T-helper 1 cell treated with Interleukin-12 subunit alpha and Interleukin-12 subunit beta and Interleukin-4 antibody, amounts not matched to agents 30 μg/mL and 1 μg/mL, for 36 hours (primary cell): Measurements from ENCODE around the gene ZNF688.
"Not testable (repeated sequence)": the region's sequence is repeated elsewhere in the genome, so short reads cannot be mapped to it uniquely, and the experiment has no call there.

Experiments used
- H3K27ac Mint-ChIP-seq: one replicate; pipeline ENCODE4 v1.8.0; 2021; ENCODE audit warnings: mild to moderate bottlenecking, mixed read lengths
- H3K27me3 Mint-ChIP-seq: one replicate; pipeline ENCODE4 v1.8.0; 2021; ENCODE audit warnings: low read depth, mixed read lengths
- H3K36me3 Mint-ChIP-seq: one replicate; pipeline ENCODE4 v1.8.0; 2021; ENCODE audit warnings: low read depth, mixed read lengths
- H3K4me1 Mint-ChIP-seq: one replicate; pipeline ENCODE4 v1.8.0; 2021; ENCODE audit warnings: low read depth, mixed read lengths
- H3K4me3 Mint-ChIP-seq: one replicate; pipeline ENCODE4 v1.8.0; 2021; ENCODE audit warnings: mild to moderate bottlenecking, moderate library complexity, mixed read lengths
- H3K9me3 Mint-ChIP-seq: one replicate; pipeline ENCODE4 v1.8.0; 2021; ENCODE audit warnings: mixed read lengths

Gene ZNF688

DNA sequence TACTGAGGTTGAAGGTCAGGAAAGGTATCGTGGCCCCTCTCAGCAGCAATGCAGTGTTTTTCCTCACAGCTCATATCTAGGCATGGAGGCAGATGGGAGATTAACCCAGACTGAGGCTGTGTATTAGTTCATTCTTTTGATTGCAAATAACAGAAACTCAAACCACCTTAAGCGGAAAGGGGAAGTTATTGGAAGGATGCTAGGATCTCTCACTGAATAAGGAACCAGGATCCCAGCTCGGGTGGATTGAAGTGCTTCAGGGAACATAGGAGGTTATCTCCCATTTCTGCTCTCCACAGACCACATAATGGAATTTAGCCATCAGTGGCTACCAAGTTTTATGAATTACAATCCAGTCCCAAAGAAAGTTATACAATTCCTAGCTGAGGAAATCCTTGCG, 30.5 kb upstream of the ZNF688 start:
- H3K27me3 Mint-ChIP-seq, result no peaks in the 10 kb centered on the region
- H3K4me1 Mint-ChIP-seq, result peaks cover 8% of the 10 kb centered on the region
- H3K36me3 Mint-ChIP-seq, result peaks cover 33% of the 10 kb centered on the region
- no peak overlapping the region for H3K27ac Mint-ChIP-seq
- H3K4me3 Mint-ChIP-seq, result no peak overlapping the region
- H3K9me3 Mint-ChIP-seq, result no peaks in the 10 kb centered on the region

DNA sequence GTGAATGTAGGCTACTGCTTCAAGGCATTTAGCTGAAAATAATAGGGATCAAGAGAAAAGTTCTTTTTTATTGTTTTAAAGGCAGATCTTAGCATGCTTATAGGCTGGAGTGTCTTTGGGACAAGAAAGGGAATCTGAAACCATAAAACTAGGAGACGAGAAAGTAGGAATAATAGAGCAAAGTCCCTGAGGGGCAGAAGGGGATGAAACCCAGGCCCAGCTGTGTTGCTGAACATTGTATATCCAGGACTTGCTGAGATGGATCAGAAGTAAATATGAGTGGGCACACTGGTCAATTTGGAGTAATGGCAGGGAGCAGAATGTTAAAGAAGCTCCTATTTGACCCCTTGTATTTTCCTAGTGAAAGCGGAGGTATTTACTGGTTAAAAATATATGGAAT, 29.4 kb upstream of the ZNF688 start:
- peaks cover 8% of the 10 kb centered on the region for H3K4me1 Mint-ChIP-seq

DNA sequence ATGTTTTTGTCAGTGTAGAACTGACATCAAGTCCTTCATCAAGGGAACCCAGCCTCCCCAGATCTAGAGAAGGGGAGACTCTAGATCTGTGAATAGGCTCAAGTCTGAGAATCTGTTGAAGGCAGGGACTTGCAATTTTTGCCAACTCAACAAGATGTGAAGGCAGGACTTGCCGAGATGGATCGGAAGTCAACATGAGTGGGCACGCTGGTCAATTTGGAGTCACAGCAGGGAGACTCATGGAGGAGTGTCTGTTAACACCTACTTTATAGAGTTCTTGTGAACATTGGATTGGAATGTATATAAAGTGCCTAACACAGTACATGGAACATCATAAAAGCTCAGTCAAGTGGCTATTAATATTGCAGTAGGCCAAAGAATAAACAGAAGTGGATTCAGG, 28.7 kb upstream of the ZNF688 start:
- H3K36me3 Mint-ChIP-seq, result peaks cover 24% of the 10 kb centered on the region
- no peaks in the 10 kb centered on the region for H3K27me3 Mint-ChIP-seq
- H3K9me3 Mint-ChIP-seq, result no peaks in the 10 kb centered on the region
- H3K4me3 Mint-ChIP-seq, result no peak overlapping the region
- H3K27ac Mint-ChIP-seq, result no peak overlapping the region
- H3K4me1 Mint-ChIP-seq, result peaks cover 5% of the 10 kb centered on the region

More for the DNA sequence above, 29.4 kb upstream of the ZNF688 start:
- Mint-ChIP-seq H3K27me3 (no peaks in the 10 kb centered on the region), H3K27ac (no peak overlapping the region), H3K9me3 (no peaks in the 10 kb centered on the region), H3K4me3 (no peak overlapping the region), H3K36me3 (peaks cover 26% of the 10 kb centered on the region)

DNA sequence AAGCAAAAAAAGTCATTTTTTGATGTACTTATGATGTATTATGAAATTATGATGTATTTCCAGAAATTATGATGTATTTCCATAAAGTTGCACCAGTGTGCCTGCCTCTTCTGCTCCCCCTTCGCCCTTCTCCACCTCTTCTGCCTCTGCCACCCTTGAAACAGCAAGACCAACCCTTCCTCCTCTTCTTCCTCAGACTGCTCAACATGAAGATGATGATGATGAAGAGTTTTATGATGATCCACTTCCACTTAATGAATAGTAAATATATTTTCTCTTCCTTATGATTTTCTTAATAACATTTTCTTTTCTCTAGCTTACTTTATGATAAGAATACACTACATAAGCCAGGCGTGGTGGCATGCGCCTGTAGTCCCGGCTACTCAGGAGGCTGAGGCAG, 21.4 kb upstream of the ZNF688 start:
- Mint-ChIP-seq H3K4me3 (no peak overlapping the region), H3K4me1 (peaks cover 1% of the 10 kb centered on the region), H3K27me3 (no peaks in the 10 kb centered on the region), H3K9me3 (no peaks in the 10 kb centered on the region), H3K36me3 (no peaks in the 10 kb centered on the region), H3K27ac (no peak overlapping the region)

DNA sequence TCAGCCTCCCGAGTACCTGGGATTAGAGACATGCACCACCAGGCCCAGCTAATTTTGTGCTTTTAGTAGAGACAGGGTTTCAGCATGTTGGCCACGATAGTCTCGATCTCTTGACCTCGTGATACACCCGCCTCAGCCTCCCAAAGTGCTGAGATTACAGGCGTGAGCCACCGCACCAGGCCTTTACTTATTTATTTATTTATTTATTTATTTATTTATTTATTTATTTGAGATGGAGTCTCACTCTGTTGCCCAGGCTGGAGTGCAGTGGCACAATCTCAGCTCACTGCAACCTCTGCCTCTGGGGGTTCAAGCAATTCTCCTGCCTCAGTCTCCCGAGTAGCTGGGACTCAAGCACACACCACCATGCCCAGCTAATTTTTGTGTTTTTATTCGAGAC, 19.4 kb upstream of the ZNF688 start:
- not testable (repeated sequence) for H3K4me1 Mint-ChIP-seq, H3K9me3 Mint-ChIP-seq, H3K27ac Mint-ChIP-seq, H3K4me3 Mint-ChIP-seq, H3K36me3 Mint-ChIP-seq, H3K27me3 Mint-ChIP-seq

GRCh38 chr16:30589582-30589981, 18.1 kb upstream of the ZNF688 start:
- not testable (repeated sequence) for H3K27me3 Mint-ChIP-seq, H3K4me3 Mint-ChIP-seq, H3K27ac Mint-ChIP-seq, H3K9me3 Mint-ChIP-seq
- peaks cover 12% of the 10 kb centered on the region for H3K4me1 Mint-ChIP-seq
- H3K36me3 Mint-ChIP-seq, result peaks cover 11% of the 10 kb centered on the region

- no peaks in the 10 kb centered on the region for H3K9me3 Mint-ChIP-seq
- H3K27ac Mint-ChIP-seq, result no peak overlapping the region
- peaks cover 11% of the 10 kb centered on the region for H3K36me3 Mint-ChIP-seq
- H3K4me3 Mint-ChIP-seq, result no peak overlapping the region
- no peaks in the 10 kb centered on the region for H3K27me3 Mint-ChIP-seq
- H3K4me1 Mint-ChIP-seq, result peaks cover 16% of the 10 kb centered on the region
Measured at GRCh38 chr16:30588651-30589050, 17.1 kb upstream of the ZNF688 start.

DNA sequence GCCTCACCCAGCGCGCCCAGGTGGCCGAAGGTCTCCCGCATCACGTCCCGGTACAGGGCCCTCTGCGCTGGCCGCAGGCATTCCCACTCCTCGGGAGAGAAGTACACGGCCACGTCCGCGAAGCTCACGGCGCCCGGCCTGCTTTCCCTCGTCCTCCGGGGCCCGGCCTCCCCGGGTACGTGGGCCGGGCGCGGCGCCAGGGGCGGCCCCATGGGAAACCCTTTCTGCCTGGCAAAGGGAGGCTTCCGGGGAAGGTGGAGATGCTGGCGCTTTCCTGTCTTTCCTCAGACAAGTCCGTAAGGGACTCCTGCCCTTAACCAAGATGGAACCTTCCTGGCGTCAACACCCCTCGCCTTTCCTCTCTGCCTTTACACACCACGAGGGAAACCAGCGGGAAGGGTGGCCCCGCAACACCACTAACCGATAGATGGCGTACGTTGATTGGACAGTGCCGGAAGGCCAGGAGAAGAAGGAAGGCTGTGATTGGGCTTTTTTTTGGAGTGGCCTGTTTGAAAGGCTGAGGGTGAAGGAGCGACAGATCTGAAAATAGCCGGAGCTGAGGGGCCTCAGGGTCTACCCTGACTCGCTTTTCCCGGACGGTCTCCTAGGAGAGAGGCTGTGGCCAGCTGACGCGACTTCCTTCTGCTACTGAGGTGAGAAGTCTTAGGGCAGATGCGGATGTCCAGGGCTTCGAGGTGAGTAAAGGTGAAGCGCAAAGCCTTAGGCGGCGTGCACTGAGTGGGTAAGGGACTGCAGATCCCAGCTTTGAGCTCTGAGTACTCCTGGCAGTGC, 14.1 kb upstream of the ZNF688 start, which contains the start of gene ZNF785:
TSS of gene ZNF785 (minus strand) at position 298 of the 792 bp plus-strand sequence. CDS start at position 212, 86 bp downstream.
- peaks cover 21% of the 10 kb centered on the region for H3K4me1 Mint-ChIP-seq
- no peaks in the 10 kb centered on the region for H3K27me3 Mint-ChIP-seq
- H3K9me3 Mint-ChIP-seq, result no peaks in the 10 kb centered on the region
- H3K36me3 Mint-ChIP-seq, result peaks cover 18% of the 10 kb centered on the region
- H3K27ac Mint-ChIP-seq, result peak within 1 kb of the TSS; percentile 98
- H3K4me3 Mint-ChIP-seq, result peak within 1 kb of the TSS; percentile 96

DNA sequence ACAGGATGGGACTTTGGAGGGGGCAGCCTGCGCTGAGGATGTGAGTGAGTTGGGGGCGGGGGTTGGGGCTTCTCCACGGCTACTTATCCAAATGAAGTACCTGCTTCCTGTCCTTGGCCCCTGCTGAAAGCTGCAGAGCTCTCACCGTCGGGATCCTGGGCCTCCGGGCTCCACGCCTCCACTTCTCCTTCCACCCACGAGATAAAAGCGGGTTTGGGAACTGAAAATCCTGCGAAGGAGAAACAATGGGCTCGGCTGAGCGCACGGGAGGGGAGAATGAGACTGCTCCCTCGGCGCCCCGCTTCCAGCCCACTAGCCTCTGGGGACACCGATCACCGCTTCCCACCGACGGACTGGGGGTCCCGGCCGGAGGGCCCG, 13.5 kb upstream of the ZNF688 start:
- Mint-ChIP-seq H3K4me3 (peak overlapping the region; percentile 96), H3K27ac (peak overlapping the region; percentile 78), H3K9me3 (no peaks in the 10 kb centered on the region), H3K36me3 (peaks cover 18% of the 10 kb centered on the region), H3K4me1 (peaks cover 21% of the 10 kb centered on the region), H3K27me3 (no peaks in the 10 kb centered on the region)

DNA sequence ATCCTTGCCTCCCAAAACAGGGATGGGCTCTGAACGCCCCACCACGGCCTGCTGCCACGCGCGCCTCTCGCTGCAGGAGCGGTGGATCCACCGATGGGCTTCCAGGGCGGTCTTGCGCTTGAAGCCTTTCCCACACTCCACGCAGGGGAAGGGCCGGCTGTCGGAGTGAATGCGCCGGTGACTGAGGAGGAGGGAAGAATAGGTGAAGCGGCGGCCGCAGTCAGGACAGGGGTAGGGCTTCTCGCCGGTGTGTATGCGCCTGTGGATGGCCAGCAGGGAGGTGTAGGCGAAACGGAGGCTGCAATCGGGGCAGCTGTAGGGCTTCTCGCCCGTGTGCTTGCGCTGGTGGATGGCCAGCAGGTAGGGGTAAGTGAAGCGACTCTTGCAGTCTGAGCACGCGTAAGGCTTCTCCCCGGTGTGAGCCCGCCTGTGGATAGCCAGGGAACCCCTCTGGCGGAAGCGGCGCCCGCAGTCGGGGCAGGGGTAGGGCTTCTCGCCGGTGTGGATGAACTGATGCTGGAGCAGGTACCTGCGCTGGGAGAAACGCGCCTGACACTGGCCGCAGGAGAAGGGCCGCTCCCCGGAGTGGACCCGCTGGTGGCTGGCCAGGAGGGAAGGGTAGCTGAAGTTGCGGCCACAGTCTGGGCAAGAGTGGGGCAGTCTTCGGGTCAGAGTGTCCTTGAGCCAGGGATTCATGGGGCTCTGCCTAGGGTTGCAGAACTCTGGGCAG, 11.3 kb upstream of the ZNF688 start:
- peaks cover 24% of the 10 kb centered on the region for H3K4me1 Mint-ChIP-seq
- H3K36me3 Mint-ChIP-seq, result peaks cover 24% of the 10 kb centered on the region
- no peak overlapping the region for H3K27ac Mint-ChIP-seq
- no peaks in the 10 kb centered on the region for H3K9me3 Mint-ChIP-seq
- no peaks in the 10 kb centered on the region for H3K27me3 Mint-ChIP-seq
- no peak overlapping the region for H3K4me3 Mint-ChIP-seq

DNA sequence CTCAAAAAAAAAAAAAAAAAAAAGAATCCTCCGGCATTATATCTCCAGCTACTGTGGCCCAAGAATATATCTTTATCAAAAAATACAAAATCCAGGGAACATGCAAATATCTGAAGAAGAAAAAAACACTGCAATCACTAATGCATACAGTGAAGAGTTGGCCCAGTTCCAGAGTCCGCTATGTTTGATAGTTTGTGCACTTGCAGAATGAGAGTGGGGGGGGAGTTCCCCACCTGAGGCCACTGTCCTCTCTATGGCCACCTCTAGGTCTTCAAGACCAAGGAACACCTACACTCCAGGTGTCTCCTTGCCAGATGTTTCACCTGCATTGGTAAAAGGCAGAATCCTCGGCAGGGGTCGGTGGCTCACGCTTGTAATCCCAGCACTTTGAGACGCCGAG, 9.9 kb upstream of the ZNF688 start:
- H3K36me3 Mint-ChIP-seq, result peaks cover 19% of the 10 kb centered on the region
- no peaks in the 10 kb centered on the region for H3K27me3 Mint-ChIP-seq
- H3K4me3 Mint-ChIP-seq, result no peak overlapping the region
- H3K9me3 Mint-ChIP-seq, result no peaks in the 10 kb centered on the region
- H3K4me1 Mint-ChIP-seq, result peaks cover 21% of the 10 kb centered on the region
- H3K27ac Mint-ChIP-seq, result no peak overlapping the region

GRCh38 chr16:30574678-30575077, 3.2 kb upstream of the ZNF688 start:
- no peak overlapping the region for H3K27ac Mint-ChIP-seq
- H3K4me3 Mint-ChIP-seq, result peak overlapping the region; percentile 6
- H3K36me3 Mint-ChIP-seq, result peaks cover 7% of the 10 kb centered on the region
- H3K9me3 Mint-ChIP-seq, result no peaks in the 10 kb centered on the region
- H3K27me3 Mint-ChIP-seq, result no peaks in the 10 kb centered on the region
- peaks cover 21% of the 10 kb centered on the region for H3K4me1 Mint-ChIP-seq

DNA sequence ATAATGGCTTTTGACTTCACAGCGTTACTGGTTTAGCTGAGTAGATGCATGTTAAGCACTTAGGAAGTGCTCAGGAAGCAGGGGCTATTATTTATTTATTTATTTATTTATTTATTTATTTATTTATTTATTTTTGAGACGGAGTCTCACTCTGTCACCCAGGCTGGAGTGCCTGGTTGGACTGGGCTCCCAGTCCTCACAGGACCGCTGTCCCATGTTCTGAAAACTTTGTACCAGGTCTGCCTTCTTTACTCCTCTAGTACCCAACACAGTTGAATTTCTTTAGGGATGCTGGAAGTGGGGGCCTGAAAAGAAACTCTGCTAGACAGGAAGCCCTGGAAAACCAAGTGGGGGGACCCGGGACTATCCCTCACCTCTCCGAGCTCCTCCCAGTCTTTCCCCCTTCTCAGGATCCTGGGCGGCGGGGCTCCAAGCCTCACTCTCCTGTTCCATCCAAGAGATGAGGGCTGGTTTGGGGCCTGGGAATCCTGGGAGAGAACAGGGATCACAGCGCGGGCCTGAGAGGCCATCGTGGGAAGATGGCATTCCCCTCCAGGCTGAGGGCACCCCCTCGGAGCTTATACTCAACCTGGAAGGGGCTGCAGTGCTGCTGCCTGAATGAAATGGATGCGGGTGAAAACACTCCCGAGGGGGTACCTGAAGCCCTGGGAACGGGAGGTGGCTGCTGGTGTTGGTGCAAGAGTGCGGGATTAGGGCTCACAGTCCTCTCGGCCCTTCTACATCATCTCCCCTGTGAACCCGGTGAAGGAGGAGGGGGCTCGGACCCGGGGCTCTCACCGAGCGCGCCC, 674 bp downstream of the ZNF688 start:
- Mint-ChIP-seq H3K4me3 (peak overlapping the region; percentile 86), H3K27me3 (no peaks in the 10 kb centered on the region), H3K36me3 (peaks cover 2% of the 10 kb centered on the region), H3K9me3 (no peaks in the 10 kb centered on the region), H3K27ac (peak overlapping the region; percentile 85), H3K4me1 (peaks cover 39% of the 10 kb centered on the region)

- H3K27me3 Mint-ChIP-seq, result no peaks in the 10 kb centered on the region
- H3K36me3 Mint-ChIP-seq, result peaks cover 2% of the 10 kb centered on the region
- peaks cover 42% of the 10 kb centered on the region for H3K4me1 Mint-ChIP-seq
- no peaks in the 10 kb centered on the region for H3K9me3 Mint-ChIP-seq
- peak overlapping the region; percentile 54 for H3K27ac Mint-ChIP-seq
- H3K4me3 Mint-ChIP-seq, result peak overlapping the region; percentile 86
Measured at GRCh38 chr16:30569746-30570635, 1.5 kb downstream of the ZNF688 start.
